OCI-LY7 (cell line): ENCODE results near the gene MVB12B. TPM values are rescaled to one million over a fixed set of nuclear protein-coding genes. Genes with fewer than 3 reads are reported as not detected.

ENCODE experiments used
- BruUV-seq: library from RNA; stranded (reverse); fragments of 400-500 nt; replicated peaks from 2 replicates; lab custom pipeline; 2021; lab: Mats Ljungman, UMichigan
- CTCF ChIA-PET: fragments of 300-600 bp; sonication (Branson Sonifier 250); formaldehyde crosslinking; loops from one replicate; lab custom pipeline; 2022; ENCODE audit warnings: antibody characterized with exemption; ENCODE audit not compliant: unreplicated experiment; lab: Charles Lee
- POLR2A ChIA-PET: fragments of 300-600 bp; sonication (Branson Sonifier 250); formaldehyde crosslinking; loops from one replicate; lab custom pipeline; 2022; ENCODE audit warnings: antibody characterized with exemption; lab: Charles Lee
- DNase-seq: peaks from one replicate; pipeline ENCODE4 v3.0.0-alpha.2; 2015; ENCODE audit warnings: low spot score
- H2AFZ ChIP-seq: fragments of 200-600 bp; sonication (generic), shearing (Covaris generic); 2 replicates; pipeline ENCODE4 v1.6.1; 2014; ENCODE audit warnings: mild to moderate bottlenecking, antibody characterized with exemption, low read length, moderate library complexity
- H3K27ac ChIP-seq: fragments of 200-600 bp; sonication (generic); 2 replicates; pipeline ENCODE4 v1.5.1; 2014; ENCODE audit warnings: mixed run types, low read depth, mild to moderate bottlenecking, moderate library complexity, low read length, inconsistent platforms; ENCODE audit not compliant: poor library complexity, severe bottlenecking
- H3K36me3 ChIP-seq: fragments of 200-600 bp; sonication (generic); 2 replicates; pipeline ENCODE4 v1.6.1; 2014; ENCODE audit warnings: mild to moderate bottlenecking, antibody characterized with exemption, low read length, moderate library complexity, mixed read lengths; ENCODE audit not compliant: insufficient read depth
- H3K4me1 ChIP-seq: fragments of 200-600 bp; sonication (generic); 2 replicates; pipeline ENCODE4 v1.5.1; 2014; ENCODE audit warnings: mild to moderate bottlenecking, low read length; ENCODE audit not compliant: insufficient read depth, poor library complexity, severe bottlenecking
- H3K4me2 ChIP-seq: fragments of 200-600 bp; sonication (generic); 2 replicates; pipeline ENCODE4 v1.6.1; 2014; ENCODE audit warnings: mild to moderate bottlenecking, low read length
- H3K4me3 ChIP-seq: fragments of 200-600 bp; sonication (generic); 2 replicates; pipeline ENCODE4 v1.5.1; 2014; ENCODE audit warnings: mild to moderate bottlenecking, low read depth, low read length; ENCODE audit not compliant: poor library complexity, severe bottlenecking
- H3K79me2 ChIP-seq: fragments of 200-600 bp; sonication (generic); 2 replicates; pipeline ENCODE4 v1.6.1; 2016; ENCODE audit warnings: low read depth, mild to moderate bottlenecking, low read length, moderate library complexity, mixed read lengths; ENCODE audit not compliant: insufficient read depth
- H3K9me2 ChIP-seq: fragments of 200-600 bp; sonication (generic); 2 replicates; pipeline ENCODE4 v1.6.1; 2016; ENCODE audit warnings: mild to moderate bottlenecking, low read length, mixed read lengths; ENCODE audit not compliant: insufficient read depth
- H3K9me3 ChIP-seq: fragments of 200-600 bp; sonication (generic); 2 replicates; pipeline ENCODE4 v1.6.1; 2014; ENCODE audit warnings: mild to moderate bottlenecking, mixed run types, low read length, mixed read lengths
- H4K20me1 ChIP-seq: fragments of 200-600 bp; sonication (generic); 2 replicates; pipeline ENCODE4 v1.6.1; 2014; ENCODE audit warnings: mild to moderate bottlenecking, antibody characterized with exemption, low read length, moderate library complexity, mixed read lengths; ENCODE audit not compliant: insufficient read depth
- CTCF ChIP-seq: fragments of 200-600 bp; sonication (generic); conservative IDR thresholded peaks from 2 replicates; pipeline ENCODE4 v1.5.1; 2014; ENCODE audit warnings: mild to moderate bottlenecking, antibody characterized with exemption, low read length, moderate library complexity, mixed read lengths
- EZH2phosphoT487 ChIP-seq: fragments of 200-600 bp; sonication (generic); IDR thresholded peaks from 2 replicates; pipeline ENCODE4 v1.6.1; 2018; ENCODE audit warnings: low read depth, borderline replicate concordance, mild to moderate bottlenecking, mixed run types, antibody characterized with exemption, low read length, moderate library complexity, mixed read lengths
- intact Hi-C: fragments of 100-400 bp; cut with micrococcal nuclease; formaldehyde crosslinking; loops from one replicate; pipeline ENCODE4 v1.10.0; 2022; ENCODE audit not compliant: unreplicated experiment
- total RNA-seq, 2 experiments: library from RNA; depleted of rRNA in 1 of 2; stranded (reverse); fragments of >200 nt in 1 of 2; shearing (Covaris generic) in 1 of 2; gene quantifications; 2 replicates each; pipeline ENCODE4 v1.2.3, GENCODE V29; 2014 to 2022

Gene MVB12B
- total RNA-seq, 2 experiments from 2014 or later, result 1.3 TPM; not detected in 1

GRCh38 chr9:126398403-126399058 lies 71.9 kb downstream of the MVB12B start:
- DNase-seq, result peak; percentile 54
- Histone ChIP-seq H3K9me2 (no peaks in the 10 kb centered on the region), H3K4me1 (no peaks in the 10 kb centered on the region), H2AFZ (no peak overlapping the region), H4K20me1 (no peaks in the 10 kb centered on the region), H3K36me3 (no peaks in the 10 kb centered on the region), H3K27ac (no peak overlapping the region), H3K4me2 (no peak overlapping the region), H3K4me3 (no peak overlapping the region), H3K79me2 (no peaks in the 10 kb centered on the region), H3K9me3 (no peaks in the 10 kb centered on the region)
- ChIA-PET POLR2A (interaction anchor here (0.5 kb wide), 1 partner anchor 499 kb away, joined by 3 read pairs; no protein-coding TSS in a partner anchor), CTCF (no interaction called here)
- intact Hi-C loops, result loop anchor here (2.0 kb wide), 2 partner anchors 82 to 990 kb away; no protein-coding TSS in a partner anchor
- TF ChIP-seq CTCF, result peak; percentile 98
- TF ChIP-seq EZH2phosphoT487, result no peak
- BruUV-seq, result no TSS peak

- Histone ChIP-seq H3K27ac (no peak overlapping the region), H3K4me1 (no peaks in the 10 kb centered on the region), H3K4me2 (no peak overlapping the region), H3K9me2 (no peaks in the 10 kb centered on the region), H2AFZ (no peak overlapping the region), H3K36me3 (no peaks in the 10 kb centered on the region), H3K4me3 (no peak overlapping the region), H4K20me1 (no peaks in the 10 kb centered on the region), H3K9me3 (no peaks in the 10 kb centered on the region), H3K79me2 (no peaks in the 10 kb centered on the region)
- TF ChIP-seq EZH2phosphoT487 (no peak), CTCF (no peak)
- BruUV-seq, result no TSS peak
- intact Hi-C loops, result loop anchor here (2.0 kb wide), 2 partner anchors 82 to 990 kb away; no protein-coding TSS in a partner anchor
- ChIA-PET CTCF (no interaction called here), POLR2A (no interaction called here)
- no peak for DNase-seq
Observed at GRCh38 chr9:126399251-126399650, 72.6 kb downstream of the MVB12B start.

GRCh38 chr9:126399789-126400188 lies 73.2 kb downstream of the MVB12B start:
- no peak for DNase-seq
- TF ChIP-seq EZH2phosphoT487 (no peak), CTCF (no peak)
- H4K20me1 ChIP-seq, result no peaks in the 10 kb centered on the region

More at GRCh38 chr9:126399789-126400188, 73.2 kb downstream of the MVB12B start:
- Histone ChIP-seq H3K4me1 (no peaks in the 10 kb centered on the region), H3K9me2 (no peaks in the 10 kb centered on the region), H3K27ac (no peak overlapping the region), H3K9me3 (no peaks in the 10 kb centered on the region), H3K36me3 (no peaks in the 10 kb centered on the region), H3K79me2 (no peaks in the 10 kb centered on the region), H3K4me2 (no peak overlapping the region), H3K4me3 (no peak overlapping the region), H2AFZ (no peak overlapping the region)
- CTCF ChIA-PET, result no interaction called here
- POLR2A ChIA-PET, result no interaction called here
- intact Hi-C loops, result loop anchor here (2.0 kb wide), 2 partner anchors 83 to 991 kb away; no protein-coding TSS in a partner anchor
- BruUV-seq, result no TSS peak
